A549 (cell line): ENCODE data around the gene SLC25A30.

Experiments used
- CTCF ChIP-seq: fragments of >200 bp; sonication (Bioruptor Twin); formaldehyde crosslinking; IDR thresholded peaks from 3 replicates; pipeline ENCODE4 v1.5.1; 2016
- GATA3 ChIP-seq: IDR thresholded peaks from 2 replicates; pipeline ENCODE4 v1.6.1; 2012; ENCODE audit warnings: borderline replicate concordance
- JUNB ChIP-seq: fragments of >200 bp; sonication (Bioruptor Twin); formaldehyde crosslinking; IDR thresholded peaks from 2 replicates; pipeline ENCODE4 v1.6.1; 2016
- MYC ChIP-seq: IDR thresholded peaks from 2 replicates; pipeline ENCODE4 v1.6.1; 2012; ENCODE audit warnings: mild to moderate bottlenecking, inconsistent platforms, low read length, improper control_type of control experiment, borderline replicate concordance
- PBX3 ChIP-seq: IDR thresholded peaks from 2 replicates; pipeline ENCODE4 v1.6.1; 2012
- POLR2A ChIP-seq: IDR thresholded peaks from 2 replicates; pipeline ENCODE4 v1.6.1; 2012; ENCODE audit warnings: mild to moderate bottlenecking, low read length
- RAD21 ChIP-seq, 2 experiments: fragments of >200 bp in 1 of 2; sonication (Bioruptor Twin) in 1 of 2; formaldehyde crosslinking in 1 of 2; IDR thresholded peaks in 1 of 2; conservative IDR thresholded peaks in 1 of 2; 2 replicates in 1 of 2; 3 replicates in 1 of 2; pipeline ENCODE4 v1.6.1; 2012 to 2018; ENCODE audit warnings: inconsistent platforms in 1 of 2
- SREBF2 ChIP-seq: fragments of 450-650 bp; IDR thresholded peaks from 2 replicates; pipeline ENCODE4 v1.6.1; 2014; ENCODE audit warnings: mild to moderate bottlenecking, moderate library complexity

GRCh38 chr13:45391926-45392325 lies 26.2 kb downstream of the SLC25A30 start:
- TF ChIP-seq CTCF, result no peak
- TF ChIP-seq RAD21 (conservative IDR thresholded peaks at IDR 0.05 in 1 of 2, IDR thresholded peaks at IDR 0.05 in 1 of 2), result no peak
- no peak for TF ChIP-seq JUNB
- no peak for TF ChIP-seq SREBF2
- no peak for TF ChIP-seq GATA3
- no peak for TF ChIP-seq MYC
- no peak for TF ChIP-seq POLR2A
- TF ChIP-seq PBX3, result no peak
